Measurements from ENCODE around the gene SUGCT. TPM values are rescaled to one million over a fixed set of nuclear protein-coding genes. Genes with fewer than 3 reads are reported as not detected.

SUGCT gene
- total and polyA plus RNA-seq, 2 of the 13 experiments (the other 11 are each of a cell fraction or from before 2014, with no cell fraction given), result 10.1 to 22.2 TPM

- no peak overlapping the region for H3K4me2 ChIP-seq (ENCODE audit: low read depth, low read length)
- H3K27ac ChIP-seq (ENCODE audit: extremely low read length, insufficient read depth, low read length), result no peak overlapping the region
- no peak overlapping the region for H2AFZ ChIP-seq (ENCODE audit: low read length)
- no peaks in the 10 kb centered on the region for H3K4me1 ChIP-seq (ENCODE audit: insufficient read depth, low read length)
- in situ Hi-C loops (cut with HindIII; ENCODE audit: extremely low pct_ligation_motif_present, low pct_unique_long_range_greater_than_20kb) (no loop called here), intact Hi-C loops (cut with micrococcal nuclease; ENCODE audit: unreplicated experiment) (loop anchor here (1.0 kb wide), 1 partner anchor 29 kb away; no protein-coding TSS in a partner anchor)
- no peak overlapping the region for H3K4me3 ChIP-seq (replicated peaks in 1 of 3; ENCODE audit: insufficient read depth in 1 of 3, low read depth in 2 of 3, low read length in 3 of 3)
- H3K9ac ChIP-seq (ENCODE audit: insufficient read depth, low read depth, low read length), result no peak overlapping the region
- POLR2A ChIA-PET, result no interaction called here
- H4K20me1 ChIP-seq (ENCODE audit: insufficient read depth, low read length), result no peaks in the 10 kb centered on the region
- no peaks in the 10 kb centered on the region for H3K79me2 ChIP-seq (ENCODE audit: insufficient read depth, low read length)
- FAIRE-seq (no peak), DNase-seq (ENCODE audit: low spot score) (no peak), ATAC-seq (no peak)
- no peaks in the 10 kb centered on the region for H3K9me3 ChIP-seq (ENCODE audit: low read length)
- H3K27me3 ChIP-seq (ENCODE audit: control insufficient read depth in 1 of 2, insufficient read depth in 2 of 2, low read length in 2 of 2), result no peaks in the 10 kb centered on the region
- CTCF ChIA-PET (ENCODE audit: low intra/inter-chr PET ratio, low total read pairs), result no interaction called here
- no peaks in the 10 kb centered on the region for H3K36me3 ChIP-seq (replicated peaks in 1 of 2; ENCODE audit: control insufficient read depth in 1 of 2, insufficient read depth in 2 of 2, low read length in 2 of 2)
- BruUV-seq (replicated peaks), result no TSS peak
- TF ChIP-seq ARHGAP35 (CRISPR knock-in tag; IDR thresholded peaks at IDR 0.05; ENCODE audit: borderline replicate concordance), result no peak
- no peak for TF ChIP-seq SKIL (CRISPR knock-in tag; IDR thresholded peaks at IDR 0.05; ENCODE audit: borderline replicate concordance)
- TF ChIP-seq MED8 (CRISPR knock-in tag; IDR thresholded peaks at IDR 0.05; ENCODE audit: insufficient replicate concordance), result no peak
- TF ChIP-seq HIC2 (CRISPR knock-in tag; IDR thresholded peaks at IDR 0.05; ENCODE audit: low read depth), result no peak
- no peak for TF ChIP-seq ZNF18 (CRISPR knock-in tag; IDR thresholded peaks at IDR 0.05; ENCODE audit: insufficient replicate concordance)
- TF ChIP-seq SALL1 (CRISPR knock-in tag; IDR thresholded peaks at IDR 0.05), result no peak
- no peak for TF ChIP-seq KLF16 (CRISPR knock-in tag; IDR thresholded peaks at IDR 0.05)
- no peak for TF ChIP-seq ZNF275 (CRISPR knock-in tag; IDR thresholded peaks at IDR 0.05; ENCODE audit: borderline replicate concordance)
- TF ChIP-seq ZNF350 (CRISPR knock-in tag; IDR thresholded peaks at IDR 0.05; ENCODE audit: borderline replicate concordance, low read depth), result no peak
- TF ChIP-seq AKNA (CRISPR knock-in tag; IDR thresholded peaks at IDR 0.05; ENCODE audit: borderline replicate concordance), result no peak
Measured at GRCh38 chr7:40805361-40805760, 670.6 kb downstream of the SUGCT start.
